Measurements from ENCODE around the gene HOXB4. TPM values are rescaled to one million over a fixed set of nuclear protein-coding genes. Genes with fewer than 3 reads are reported as not detected.

The HOXB4 gene
- 1 to 10 TPM; 1.8 to 6.6 (median 5.1) TPM for total RNA-seq

DNA sequence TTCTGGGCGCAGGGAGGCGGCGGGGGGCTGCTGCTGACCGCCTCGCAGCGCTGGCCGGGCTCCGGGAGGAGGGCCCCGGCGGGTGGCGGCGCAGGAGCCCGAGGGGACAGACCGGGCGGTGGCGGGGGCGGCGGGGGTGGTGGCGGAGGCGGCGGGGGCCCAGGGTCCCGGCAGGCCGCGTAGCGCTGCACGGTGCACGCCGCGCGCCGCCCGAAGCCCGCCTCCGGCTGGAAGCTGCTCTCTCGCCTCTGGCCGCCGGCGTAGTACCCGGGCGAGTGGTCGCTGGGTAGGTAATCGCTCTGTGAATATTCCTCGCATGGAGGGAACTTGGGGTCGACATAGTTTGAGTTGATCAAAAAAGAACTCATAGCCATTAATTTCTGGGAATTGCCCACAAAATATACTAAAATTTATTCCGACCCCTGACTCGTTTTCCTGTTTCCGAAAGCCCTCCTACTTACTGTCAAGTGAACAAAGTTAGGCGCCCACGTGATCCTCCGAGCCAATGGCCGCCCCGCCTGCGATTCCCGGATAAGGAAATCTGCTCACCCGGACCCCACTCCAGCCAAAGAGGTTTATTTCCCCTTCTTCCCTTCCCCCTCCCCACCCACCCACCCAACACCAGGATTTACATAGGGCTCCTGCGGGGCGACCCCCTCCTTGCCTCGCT, at the start of gene HOXB4:
HOXB4 (minus strand) TSS at position 405 of the 670 bp plus-strand sequence; CDS start at position 374, 31 bp downstream.
- TF ChIP-seq, protein P1, sequence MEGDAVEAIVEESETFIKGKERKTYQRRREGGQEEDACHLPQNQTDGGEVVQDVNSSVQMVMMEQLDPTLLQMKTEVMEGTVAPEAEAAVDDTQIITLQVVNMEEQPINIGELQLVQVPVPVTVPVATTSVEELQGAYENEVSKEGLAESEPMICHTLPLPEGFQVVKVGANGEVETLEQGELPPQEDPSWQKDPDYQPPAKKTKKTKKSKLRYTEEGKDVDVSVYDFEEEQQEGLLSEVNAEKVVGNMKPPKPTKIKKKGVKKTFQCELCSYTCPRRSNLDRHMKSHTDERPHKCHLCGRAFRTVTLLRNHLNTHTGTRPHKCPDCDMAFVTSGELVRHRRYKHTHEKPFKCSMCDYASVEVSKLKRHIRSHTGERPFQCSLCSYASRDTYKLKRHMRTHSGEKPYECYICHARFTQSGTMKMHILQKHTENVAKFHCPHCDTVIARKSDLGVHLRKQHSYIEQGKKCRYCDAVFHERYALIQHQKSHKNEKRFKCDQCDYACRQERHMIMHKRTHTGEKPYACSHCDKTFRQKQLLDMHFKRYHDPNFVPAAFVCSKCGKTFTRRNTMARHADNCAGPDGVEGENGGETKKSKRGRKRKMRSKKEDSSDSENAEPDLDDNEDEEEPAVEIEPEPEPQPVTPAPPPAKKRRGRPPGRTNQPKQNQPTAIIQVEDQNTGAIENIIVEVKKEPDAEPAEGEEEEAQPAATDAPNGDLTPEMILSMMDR (IDR thresholded peaks at IDR 0.05): no peak
- TF ChIP-seq POLR2A (IDR thresholded peaks at IDR 0.05): no peak
- Histone ChIP-seq H3K4me3 (peak within 1 kb of the TSS; percentile 60 to 82 (median 65)), H3K9me3 (no peaks in the 10 kb centered on the region), H3K27me3 (no peaks in the 10 kb centered on the region), H3K4me1 (peaks cover 0 to 51% (median 5%) of the 10 kb centered on the region in 4 donors), H3K27ac (peak within 1 kb of the TSS; percentile 77 to 92 (median 82)), H3K36me3 (peaks cover 0 to 4% (median 0%) of the 10 kb centered on the region in 3 donors)
- peak; percentile 81 to 94 (median 90) for DNase-seq

DNA sequence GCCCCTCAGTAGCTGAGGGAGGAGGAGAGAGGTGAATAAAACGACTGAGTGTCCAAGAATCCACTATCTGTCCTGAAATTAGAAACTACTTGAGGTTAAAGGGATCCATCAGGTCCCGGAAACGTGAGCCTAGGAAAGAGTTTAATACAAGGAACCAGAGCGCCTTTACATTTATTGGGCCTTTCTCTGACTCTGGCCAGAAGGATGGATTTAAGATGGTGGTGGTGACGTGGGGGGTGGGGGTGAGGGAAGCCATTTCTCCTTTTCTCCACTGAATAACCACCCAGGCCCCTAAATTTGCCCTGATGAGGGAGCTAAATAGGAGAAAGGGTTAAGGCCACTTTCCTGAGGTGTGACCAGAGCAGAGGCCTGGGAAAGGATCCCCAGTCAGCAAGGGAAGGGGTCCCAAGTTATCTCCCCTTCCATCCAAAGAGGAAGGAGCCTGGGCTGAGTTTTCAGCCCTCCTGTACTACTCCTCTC, 49.0 kb upstream of the HOXB4 start:
- no peak for TF ChIP-seq POLR2A (IDR thresholded peaks at IDR 0.05)
- TF ChIP-seq, protein P1 (IDR thresholded peaks at IDR 0.05): no peak
- H3K9me3 ChIP-seq: no peaks in the 10 kb centered on the region
- H3K27ac ChIP-seq: peak overlapping the region in 3 of 4 donors; percentile 63 to 82 (median 73)
- H3K36me3 ChIP-seq: no peaks in the 10 kb centered on the region
- DNase-seq: no peak
- H3K4me3 ChIP-seq: peak overlapping the region in 3 of 4 donors; percentile 30 to 55 (median 55)
- H3K27me3 ChIP-seq: peaks cover 0 to 33% of the 10 kb centered on the region in 2 donors
- H3K4me1 ChIP-seq: peaks cover 9 to 48% (median 11%) of the 10 kb centered on the region in 4 donors

DNA sequence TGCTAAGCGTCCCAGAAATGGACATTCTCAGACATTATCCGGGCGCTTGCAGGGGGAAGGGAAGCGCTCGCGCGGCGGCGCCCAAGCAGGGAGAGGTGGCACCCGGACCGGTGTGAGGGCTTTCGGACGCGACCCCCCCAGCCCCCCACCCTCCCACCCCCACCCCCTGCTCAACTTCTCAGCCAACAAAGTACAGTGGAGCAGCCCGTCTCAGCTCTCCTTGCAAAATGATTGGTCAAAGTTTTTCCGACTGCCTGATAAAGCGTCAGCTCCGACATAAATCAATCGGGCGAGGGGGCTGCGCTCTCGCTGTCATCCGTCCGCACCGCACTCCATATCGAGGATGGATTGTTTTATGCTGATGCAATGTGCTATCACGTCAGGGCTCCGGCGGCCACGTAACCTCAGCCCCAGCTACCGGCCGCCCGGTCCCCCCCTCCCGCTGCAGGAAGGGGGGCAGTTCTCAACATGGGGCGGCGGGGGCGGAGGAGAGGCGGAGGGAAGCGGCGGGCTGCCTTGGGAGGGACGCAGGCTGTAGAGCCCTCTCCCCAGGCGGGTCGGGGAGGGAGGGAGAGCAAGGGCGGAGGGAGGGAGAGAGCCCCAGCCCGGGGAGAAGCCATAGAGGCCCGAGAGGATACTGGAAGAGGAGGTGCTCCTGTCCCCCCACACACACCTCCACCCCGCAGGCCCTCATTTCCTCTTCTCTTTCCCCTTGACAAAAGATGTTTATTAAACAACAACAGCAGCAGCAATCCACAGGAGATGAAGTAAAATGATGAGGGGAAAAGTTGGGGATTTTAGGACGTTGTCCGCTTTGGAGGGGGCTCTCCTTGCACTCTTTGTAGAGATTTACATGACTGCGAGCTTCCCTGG, 48.3 kb upstream of the HOXB4 start, which contains the start of gene HOXB9:
HOXB9 (minus strand) TSS at position 114 of the 873 bp plus-strand sequence; CDS start at position 25, 89 bp downstream.
- Histone ChIP-seq H3K36me3 (no peaks in the 10 kb centered on the region), H3K27ac (peak within 1 kb of the TSS; percentile 25 to 82 (median 68)), H3K4me3 (peak within 1 kb of the TSS; percentile 30 to 55 (median 52)), H3K4me1 (peaks cover 8 to 46% (median 11%) of the 10 kb centered on the region in 4 donors), H3K9me3 (no peaks in the 10 kb centered on the region), H3K27me3 (peaks cover 0 to 33% of the 10 kb centered on the region in 2 donors)
- DNase-seq: peak in 2 of 3 donors; percentile 80 to 81
- TF ChIP-seq, protein P1 (IDR thresholded peaks at IDR 0.05): no peak
- TF ChIP-seq POLR2A (IDR thresholded peaks at IDR 0.05): no peak

DNA sequence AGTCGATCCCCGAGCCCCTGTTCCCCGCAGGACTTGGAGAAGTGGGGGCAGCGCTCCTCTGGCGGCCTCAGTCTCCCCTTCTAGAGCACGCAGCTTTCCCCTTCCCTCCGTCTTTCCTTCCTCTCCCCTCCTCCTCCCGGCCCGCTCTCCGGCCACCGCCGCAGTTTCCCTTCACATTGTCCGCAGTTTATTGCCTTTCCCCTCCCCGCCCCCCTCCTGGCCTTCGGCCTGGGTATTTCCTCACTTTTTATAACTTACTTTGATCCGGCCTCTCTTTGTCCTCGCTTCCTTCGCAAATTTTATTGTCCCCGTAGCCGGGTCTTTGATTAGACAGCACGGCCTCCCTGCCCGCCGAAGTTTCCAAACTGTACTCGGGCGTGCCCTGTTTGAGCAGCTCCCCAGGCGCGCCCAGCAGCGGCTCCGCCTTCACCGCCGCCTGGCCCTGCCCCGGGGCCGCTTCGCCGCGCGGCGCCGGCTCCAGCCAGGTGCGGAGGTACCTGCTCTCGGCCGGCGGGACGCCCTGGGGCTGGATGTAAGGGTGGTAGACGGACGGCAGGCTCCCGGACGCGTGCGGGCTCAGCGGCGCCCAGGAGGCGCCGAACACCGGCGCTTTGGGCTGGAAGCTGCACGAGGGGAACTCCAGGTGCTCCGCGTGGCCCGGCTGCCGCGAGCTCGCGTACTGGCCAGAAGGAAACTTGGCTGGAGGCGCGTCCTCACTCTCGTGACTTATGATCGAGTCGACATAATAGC, 47.5 kb upstream of the HOXB4 start:
- peak overlapping the region; percentile 25 to 82 (median 68) for H3K27ac ChIP-seq
- H3K27me3 ChIP-seq: peaks cover 0 to 33% of the 10 kb centered on the region in 2 donors
- no peaks in the 10 kb centered on the region for H3K36me3 ChIP-seq
- peak; percentile 52 to 75 for TF ChIP-seq POLR2A (IDR thresholded peaks at IDR 0.05)
- TF ChIP-seq, protein P1 (IDR thresholded peaks at IDR 0.05): peak in 1 of 6 experiments; percentile 2
- DNase-seq: peak in 2 of 3 donors; percentile 84 to 90
- peak overlapping the region; percentile 30 to 55 (median 52) for H3K4me3 ChIP-seq
- peaks cover 6 to 49% (median 11%) of the 10 kb centered on the region in 4 donors for H3K4me1 ChIP-seq
- no peaks in the 10 kb centered on the region for H3K9me3 ChIP-seq

Measured in Peyer's patch (tissue), 4 donors.